Loucy (cell line): ENCODE data around the gene VCX3A.
A peak's percentile ranks its signal among the peaks of the same experiment; 100 is the strongest.

ENCODE experiments used
- CTCF ChIP-seq: fragments of 200-600 bp; sonication (generic); conservative IDR thresholded peaks from 2 replicates; pipeline ENCODE4 v1.5.1; 2014; ENCODE audit warnings: mild to moderate bottlenecking, antibody characterized with exemption, low read length
- EZH2phosphoT487 ChIP-seq: fragments of 200-600 bp; IDR thresholded peaks from 2 replicates; pipeline ENCODE4 v1.6.1; 2018; ENCODE audit warnings: antibody characterized with exemption, mild to moderate bottlenecking, moderate library complexity, borderline replicate concordance

GRCh38 chrX:6574762-6575161 is 39.8 kb upstream of the VCX3A start:
- TF ChIP-seq CTCF = peak; percentile 35; the same call in 1 of the 2 replicates
- TF ChIP-seq EZH2phosphoT487 = no peak
